ENCODE measurements around the gene CNN3.

The CNN3 gene

DNA sequence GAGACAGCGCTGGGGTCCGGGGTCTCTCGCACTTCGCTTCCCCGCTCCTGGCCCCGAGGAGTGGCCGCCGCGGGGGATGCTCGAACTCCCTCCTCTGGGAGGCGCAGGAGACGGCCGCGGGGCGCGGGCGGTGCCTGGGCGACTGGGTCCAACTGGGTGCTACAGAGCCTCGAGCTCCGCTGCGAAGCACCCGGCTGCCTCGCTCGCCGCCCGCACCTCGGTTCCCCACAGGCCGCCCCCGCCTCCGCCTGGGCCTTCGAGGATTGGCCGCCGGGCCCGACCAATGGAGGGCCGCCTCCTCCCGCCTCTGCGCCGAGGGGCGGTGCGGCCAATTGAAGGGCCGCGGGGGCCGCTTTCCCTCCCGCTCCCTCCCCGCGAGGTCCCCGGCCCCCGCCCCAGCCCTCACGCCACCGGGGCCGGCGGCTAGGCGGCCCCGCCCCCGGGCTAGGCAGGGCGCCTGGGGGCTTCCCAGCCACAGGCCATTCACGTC lies at the start of gene CNN3:
Gene CNN3 (minus strand): TSS at position 196 of the 490 bp plus-strand sequence. CDS start 216 bp downstream, outside the sequence.
- peak; percentile 74 for DNase-seq

DNA sequence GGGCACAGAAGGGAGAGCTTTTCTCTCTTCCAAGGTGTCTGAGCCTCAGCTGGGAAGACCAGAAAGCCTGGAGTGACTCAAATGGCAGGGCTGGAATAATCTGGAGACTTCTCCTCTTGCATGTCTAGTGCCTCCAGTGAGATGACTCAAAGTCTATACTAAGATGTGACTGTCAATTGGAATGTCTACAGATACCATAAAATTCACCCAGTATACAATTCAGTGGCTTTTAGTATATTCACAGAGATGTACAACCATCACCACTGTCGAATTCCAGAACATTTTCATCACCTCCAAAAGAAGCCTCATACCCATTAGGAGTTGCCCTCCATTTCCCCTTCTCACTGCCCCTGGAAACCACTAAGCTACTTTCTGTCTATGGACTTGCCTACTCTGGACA lies 47.9 kb upstream of the CNN3 start:
- DNase-seq: no peak

DNA sequence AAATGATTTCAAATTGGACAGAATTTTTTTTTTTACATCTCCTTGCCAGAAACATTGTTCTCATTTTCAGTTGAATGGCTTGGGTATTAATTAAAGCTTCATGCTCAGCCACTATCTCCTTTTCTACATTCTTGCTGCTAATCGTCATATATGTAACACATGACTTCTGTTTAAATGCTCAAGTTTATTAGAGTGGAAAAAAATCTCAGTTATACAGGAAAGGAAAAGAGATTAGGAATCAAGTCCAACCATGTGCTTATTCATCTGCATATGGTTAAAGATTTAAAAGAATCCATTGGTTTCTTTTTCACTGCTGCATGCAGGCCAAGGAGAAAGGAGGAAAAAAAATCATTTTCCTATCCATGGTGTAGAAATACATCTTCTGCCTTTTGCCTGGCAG lies 47.3 kb upstream of the CNN3 start:
- DNase-seq: no peak

DNA sequence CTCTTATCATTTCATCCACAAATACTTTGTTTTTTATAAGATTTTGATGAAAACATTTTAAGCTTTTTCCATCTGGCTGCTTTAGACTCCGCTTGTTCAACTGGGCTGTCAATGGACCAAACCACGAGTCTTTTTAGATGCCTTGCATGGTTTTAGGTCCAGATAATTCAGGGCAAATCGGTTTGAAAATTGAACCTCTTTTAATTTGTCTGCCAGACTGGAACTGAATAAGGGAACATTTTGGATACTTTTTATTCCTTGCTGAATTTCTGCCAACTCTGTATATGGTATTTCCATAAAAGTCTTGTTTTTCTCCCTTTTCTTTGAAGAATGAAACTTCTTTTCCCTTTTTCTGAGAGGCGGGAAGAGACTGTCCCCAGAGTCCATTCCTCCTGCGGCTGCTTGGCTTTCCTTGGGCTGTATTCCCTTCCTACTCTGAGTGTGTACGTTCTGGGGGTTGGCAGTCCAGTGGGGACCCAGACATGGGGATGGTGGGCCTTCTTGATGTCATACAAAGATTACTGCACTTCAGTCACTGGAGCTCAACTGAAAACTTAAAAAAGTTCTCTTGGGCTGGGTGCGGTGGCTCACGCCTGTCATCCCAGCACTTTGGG lies 46.5 kb upstream of the CNN3 start:
- DNase-seq: no peak

DNA sequence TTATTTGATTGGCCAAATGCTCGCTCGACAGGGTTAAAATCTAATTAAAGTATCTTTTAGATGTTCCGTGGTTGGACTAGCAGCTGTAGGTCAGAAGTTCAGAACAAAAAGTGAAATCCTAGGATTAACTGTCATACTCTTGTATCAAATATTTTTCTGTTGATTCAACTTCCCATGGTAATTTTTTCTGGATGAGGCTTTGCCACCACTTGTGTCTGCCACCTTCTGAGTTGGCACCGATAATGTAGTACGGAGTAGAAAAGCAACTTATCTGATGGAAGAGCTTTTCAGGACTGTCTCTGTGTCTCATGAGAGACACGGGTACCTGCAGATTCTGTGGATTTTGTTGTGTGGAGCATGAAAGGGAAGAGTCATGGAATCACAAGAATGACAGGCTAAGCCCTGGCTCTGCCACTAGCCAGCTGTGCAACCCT lies 44.6 kb upstream of the CNN3 start:
- no peak for DNase-seq

DNA sequence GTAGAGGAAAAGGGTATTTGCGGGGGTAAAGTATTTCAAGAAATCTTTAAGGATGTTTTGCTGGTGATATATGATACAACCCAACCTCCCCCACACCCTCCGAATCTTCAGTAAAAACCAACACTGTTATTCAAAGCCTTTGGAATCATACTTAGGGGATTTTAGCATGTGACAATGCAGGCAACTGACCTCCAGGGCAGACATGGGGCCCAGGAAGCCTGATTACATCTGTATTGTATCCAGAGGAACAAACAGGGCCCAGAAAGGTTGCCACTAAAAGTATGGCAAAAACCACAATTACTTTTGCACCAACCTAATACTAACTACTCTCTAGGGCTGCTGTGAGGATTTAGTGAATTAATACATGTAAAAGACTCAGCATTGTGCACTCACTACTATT lies 43.9 kb upstream of the CNN3 start:
- no peak for DNase-seq

DNA sequence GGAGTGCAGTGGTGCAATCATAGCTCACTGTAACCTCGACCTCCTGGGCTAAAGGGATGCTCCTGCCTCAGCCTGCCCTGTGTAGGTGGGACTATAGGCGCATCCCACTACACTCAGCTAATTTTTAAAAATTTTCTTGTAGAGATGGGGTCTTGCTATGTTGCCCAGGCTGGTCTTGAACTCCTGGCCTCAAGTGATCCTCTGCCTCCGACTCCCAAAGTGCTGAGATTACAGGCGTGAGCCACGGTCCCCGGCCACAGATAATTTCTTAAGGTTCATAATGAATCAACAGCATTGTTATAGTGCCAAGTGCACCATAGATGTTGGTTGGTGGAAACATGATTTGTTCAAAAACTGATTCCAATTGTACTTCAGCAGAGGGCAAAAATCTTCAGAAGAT lies 42.2 kb upstream of the CNN3 start:
- no peak for DNase-seq

DNA sequence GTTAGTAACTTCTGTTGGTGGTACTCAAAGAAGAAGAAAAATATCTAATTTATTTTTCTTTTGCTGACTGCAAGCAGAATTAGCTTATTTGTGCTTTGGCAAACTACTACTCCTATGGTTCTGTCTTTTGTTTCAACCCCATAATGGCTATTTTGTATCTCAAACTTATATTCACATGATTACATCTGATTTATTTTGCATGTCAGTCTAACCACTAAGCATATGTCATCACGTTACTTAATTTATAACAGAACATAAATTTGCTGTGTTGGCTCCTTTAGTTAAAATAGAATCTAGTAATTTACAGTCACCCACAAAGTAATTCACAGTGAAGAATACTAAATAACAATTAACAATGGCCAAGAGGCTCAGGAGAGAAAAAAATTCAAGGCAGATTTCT lies 39.1 kb upstream of the CNN3 start:
- DNase-seq: no peak

DNA sequence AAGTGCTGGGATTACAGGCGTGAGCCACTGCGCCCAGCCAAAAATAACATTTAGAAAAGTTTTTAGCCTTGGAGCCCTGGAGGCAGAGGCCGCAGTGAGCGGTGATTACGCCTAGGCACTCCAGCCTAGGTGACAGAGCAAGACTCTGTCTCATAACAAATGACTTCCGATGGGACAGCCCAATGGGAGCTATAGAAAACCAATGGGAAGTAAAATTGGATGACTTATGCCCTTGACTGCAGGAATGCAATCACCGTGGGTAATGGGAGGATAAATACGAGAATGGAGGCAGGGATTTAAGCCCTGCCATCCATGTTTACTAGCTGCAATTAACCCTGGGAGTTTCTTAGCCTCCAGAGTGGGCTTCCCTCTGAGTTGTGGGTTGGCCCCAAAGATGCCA lies 37.0 kb upstream of the CNN3 start:
- no peak for DNase-seq

DNA sequence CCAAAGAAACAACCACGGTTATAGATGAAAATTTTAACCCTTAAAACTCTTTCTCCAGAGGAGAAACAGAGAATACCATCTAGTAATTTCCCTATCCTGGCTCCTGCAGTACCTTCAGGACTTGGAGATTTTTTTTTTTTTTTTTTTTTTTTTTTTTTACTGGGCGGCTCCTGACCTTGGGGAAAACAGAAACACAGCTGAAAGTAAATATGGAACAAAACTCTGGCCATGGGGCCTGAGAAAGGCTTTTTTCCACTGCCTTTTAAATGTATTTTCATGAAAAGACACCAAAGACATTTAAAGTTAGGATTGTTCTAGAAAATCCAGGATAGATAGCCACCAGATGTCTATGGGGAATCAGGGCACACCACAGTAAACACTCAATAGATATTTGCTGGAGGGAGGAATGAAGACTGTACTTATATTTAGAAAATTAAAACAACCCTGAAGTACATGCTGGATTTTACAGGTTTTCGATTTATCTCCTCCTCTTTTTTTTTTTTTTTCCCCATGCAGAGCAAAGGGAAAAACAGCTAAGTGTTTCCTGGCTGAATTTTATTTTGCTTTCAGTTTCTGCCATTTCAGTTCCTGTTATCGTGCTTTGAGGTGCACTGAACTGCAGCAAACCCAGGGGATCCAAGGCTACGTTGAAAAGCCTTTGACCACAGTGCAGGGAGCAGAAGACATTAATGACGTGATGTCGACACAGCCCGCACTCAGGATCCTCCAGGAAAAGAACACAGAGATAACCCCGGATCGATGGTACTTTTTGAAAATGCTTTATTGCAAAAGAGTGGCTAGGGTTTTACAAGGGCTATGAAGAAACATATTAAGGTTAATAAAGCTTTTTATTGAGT lies 35.7 kb upstream of the CNN3 start:
- DNase-seq: peak; percentile 4

DNA sequence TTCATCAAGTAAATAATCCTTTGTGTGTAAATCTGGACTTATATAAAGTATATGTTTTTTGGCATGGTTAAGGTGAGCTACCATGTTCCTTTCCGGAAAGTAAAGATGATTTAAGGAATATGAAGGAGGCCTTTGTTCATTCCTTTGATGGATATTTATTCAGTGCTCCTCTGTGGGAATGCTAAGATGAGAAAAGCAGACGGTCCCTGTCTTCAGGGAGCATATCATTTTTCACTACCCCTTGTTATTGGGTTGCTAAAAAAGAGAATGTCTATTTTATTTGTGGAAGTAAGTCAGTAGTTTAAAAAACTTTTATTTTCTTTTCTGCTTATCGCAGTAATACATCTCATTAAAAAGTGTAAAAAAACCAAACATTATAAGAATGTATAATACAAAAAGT lies 35.1 kb upstream of the CNN3 start:
- DNase-seq: no peak

DNA sequence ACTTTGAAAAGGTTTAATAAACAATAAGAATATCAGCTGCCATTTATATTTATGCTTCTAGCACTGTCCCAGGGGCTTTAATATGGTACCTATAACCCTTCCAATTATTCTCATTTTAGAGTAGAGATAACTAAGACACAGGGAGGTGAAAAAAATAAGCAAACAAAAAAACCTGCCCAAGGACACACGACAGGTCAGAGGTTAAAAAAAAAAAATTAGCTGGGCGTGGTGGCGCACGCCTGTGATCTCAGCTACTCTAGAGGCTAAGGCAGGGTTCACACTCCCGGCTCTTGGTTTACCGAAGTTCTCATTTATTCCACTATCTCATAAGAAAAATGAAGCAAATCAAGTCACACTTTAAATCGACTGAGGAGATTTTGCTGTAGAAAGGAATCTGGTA lies 34.7 kb upstream of the CNN3 start:
- DNase-seq: no peak

DNA sequence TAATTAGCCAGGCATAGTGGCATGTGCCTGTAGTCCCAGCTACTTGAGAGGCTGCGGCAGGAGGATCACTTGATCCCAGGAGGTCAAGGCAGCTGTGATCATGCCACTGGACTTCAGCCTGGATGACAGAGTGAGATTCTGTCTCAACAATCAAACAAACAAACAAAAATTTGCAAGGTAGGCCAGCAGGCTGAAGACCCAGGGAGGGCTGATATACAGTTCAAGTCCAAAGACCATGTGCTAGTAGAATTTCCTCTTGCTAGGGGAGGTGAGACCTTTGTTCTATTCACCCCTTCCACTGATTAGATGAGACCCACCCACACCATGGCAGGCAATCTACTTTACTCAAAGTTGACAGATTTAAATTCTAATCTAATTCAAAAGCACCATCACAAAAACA lies 31.2 kb upstream of the CNN3 start:
- DNase-seq: no peak

DNA sequence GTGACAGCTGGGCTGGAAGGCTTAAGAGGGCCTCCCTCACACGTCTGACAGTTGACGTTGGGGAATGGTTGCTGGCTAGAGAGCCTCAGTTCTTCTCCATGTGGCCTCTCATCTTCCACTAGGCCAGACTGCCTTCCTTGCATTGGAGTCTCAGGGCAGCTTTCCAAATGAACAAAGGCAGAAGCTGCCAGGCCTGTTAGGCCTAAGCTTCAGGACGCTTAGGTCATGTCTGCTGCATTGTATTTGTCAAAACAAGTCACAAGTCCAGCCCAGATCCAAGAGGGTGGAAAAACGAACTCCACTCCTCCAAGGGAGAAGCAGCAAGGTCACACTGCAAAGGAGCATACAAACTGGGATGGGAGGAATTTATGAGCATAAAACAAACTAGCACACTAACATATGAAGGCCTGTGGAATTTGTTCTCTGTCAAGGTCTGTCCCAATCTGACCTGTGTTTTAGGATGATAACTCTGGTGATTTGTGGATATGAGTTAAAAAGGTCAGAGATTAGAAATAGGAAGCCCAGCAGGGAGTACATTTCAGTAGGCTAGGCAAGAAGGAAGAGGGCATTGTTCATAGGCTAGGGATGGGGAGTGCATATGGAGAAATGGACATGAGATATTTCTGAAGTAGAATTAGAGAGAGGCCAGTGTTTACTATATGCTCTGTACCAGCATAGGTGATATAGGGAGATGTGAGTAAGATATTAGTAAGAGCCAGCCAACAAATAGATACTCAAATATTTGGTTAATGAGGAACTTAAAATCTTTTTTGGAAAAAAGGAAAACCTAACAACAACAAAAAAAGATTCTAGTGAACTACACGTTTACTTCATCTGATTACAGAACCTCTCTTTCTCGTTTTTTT lies 29.1 kb upstream of the CNN3 start:
- no peak for DNase-seq

DNA sequence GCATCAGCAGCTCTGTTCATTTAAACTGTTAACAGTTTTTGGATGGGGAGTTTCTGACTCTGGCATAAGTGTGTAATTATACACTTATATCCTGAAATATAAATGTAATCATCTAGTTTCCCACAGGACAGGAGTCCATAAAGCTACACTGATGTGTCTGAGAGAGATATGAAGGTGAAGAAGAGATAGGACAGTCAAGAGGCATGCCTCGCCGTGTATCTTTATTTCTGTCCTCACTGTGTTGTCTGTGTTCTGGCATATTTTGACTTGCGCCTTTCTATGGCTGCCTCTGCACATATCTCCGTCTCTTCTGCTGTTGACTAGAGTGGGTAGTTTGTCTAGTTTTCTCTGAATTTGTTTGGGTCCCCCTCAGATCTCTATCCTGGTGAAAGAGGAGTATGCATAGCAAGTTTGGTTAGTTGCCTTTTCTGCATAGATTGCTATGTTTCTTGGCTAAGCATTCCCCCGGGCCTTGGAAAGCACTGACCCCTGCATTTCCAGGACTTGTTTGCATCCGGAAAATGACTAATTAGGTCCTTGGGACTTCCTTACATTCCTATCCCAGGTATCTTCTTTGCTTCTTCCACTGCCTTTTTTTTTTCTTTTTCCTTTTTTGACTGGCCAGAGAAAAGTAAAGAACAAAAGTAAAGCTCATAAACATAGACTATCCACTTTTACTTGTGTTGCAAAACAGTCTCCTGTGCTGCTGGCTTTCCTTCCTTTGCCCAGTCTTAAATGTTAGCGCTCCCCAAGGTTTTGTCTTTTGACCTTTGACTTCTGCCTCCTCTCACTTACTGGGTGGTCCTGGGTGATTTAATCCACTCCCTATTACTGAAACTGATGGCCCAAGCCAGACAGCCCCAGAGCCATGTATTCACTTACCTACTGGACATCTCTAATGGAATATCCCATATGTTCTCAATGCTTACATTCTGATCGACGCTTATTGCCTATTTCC lies 27.6 kb upstream of the CNN3 start:
- no peak for DNase-seq

DNA sequence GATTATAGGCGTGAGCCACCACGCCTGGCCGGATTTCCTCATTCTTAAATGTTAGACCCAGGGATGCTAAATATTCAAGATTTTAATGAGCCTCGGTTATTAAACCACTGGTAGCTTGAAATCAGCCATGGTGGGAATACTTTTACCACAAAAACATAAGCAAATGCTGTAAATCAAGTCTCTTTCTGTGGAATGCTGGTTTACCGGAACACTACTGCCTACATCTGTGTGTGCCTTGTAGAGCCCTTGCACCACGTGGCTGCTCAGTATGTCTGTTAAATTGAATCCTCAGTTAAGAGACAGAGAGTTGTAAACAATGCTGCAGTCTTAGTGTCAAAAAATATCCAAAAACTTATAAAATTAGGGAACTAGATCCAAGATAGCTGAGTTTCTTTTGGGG lies 26.8 kb upstream of the CNN3 start:
- no peak for DNase-seq

DNA sequence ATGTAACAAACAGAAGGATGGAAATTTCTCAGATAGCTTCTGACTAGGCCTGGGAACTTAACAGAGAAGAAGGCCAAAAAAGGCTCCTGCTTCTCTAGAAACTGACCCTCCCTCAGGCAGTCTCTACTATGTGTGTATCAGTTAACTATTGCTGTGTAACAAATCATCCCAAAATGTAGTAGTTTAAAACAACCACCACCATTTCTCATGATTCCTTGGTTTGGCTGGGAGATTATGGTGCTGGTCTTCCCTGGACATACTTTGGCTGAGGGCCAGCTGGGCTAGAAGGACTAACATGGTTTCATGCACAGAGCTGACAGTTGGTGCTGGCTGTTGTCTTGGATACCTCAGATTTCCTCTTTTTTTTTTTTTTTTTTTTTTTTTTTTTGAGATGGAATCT lies 26.2 kb upstream of the CNN3 start:
- no peak for DNase-seq

DNA sequence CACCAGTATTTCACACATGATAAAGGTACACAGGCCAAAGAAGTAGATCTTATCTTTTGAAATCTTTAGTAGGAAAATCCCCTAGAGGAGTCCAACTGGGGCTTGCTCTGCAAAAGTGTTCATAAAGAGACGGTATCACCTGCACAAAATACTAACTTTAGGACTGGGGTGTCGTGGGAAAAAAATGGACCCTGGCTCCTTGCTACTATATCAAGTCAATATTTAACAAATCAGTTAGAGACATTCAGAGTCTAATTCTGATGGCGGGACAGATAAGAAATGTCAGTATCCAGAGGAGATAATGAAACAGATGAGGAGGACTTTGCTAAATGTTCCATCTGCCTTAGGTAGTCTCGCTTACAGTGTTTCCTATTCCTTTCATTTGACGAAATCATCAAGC lies 25.6 kb upstream of the CNN3 start:
- DNase-seq: no peak

DNA sequence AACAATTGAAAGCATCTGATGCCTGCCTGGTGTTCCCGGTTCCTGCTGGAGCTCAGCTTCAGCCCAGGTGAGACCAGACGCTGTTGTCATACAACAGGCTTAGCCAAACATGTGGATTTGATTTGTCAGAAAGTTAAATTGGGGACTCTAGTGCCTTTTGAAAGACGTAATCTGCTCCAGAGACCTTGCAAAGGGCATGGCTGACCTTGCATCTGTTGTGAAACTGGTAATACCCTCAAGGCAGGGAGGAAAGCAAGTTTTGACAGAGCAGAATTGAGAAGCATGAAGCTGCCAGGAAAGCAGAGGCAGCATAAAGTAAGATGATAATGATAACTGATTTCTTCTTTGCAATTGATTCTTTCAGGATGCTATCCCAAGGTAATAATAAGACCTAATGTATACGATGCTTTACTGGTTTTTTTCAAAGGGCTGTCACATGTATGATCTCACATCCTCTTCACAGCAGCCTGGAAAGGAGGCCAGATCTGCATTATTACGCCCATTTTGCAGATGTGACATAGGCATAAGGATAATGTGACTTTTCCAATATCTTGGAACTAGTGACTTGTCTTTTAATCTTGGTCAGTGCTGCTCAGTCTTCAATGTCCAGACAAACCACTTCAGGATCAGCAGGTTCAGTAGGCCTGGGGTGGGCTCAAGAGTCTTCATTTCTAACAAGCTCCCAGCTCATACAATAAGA lies 24.7 kb upstream of the CNN3 start:
- no peak for DNase-seq

DNA sequence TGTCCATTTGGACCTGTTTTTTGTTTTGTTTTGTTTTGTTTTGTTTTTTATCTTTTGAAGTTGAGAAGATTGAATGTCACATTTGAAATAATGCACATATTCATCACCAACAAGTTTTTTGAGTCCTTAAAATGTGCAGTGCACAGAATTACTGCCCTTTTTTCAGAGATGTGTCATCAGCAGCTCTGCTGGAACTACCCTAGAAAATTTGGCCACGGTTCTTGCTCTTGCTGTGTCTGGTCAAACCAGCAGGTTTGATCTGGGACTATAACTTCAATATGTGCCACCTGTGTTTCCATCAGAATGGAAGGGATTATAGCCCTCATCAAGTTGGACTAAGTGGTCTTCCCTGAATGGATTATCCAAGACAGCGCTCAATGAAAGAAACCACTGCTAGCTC lies 24.1 kb upstream of the CNN3 start:
- DNase-seq: no peak

Data from stimulated activated CD4-positive, alpha-beta T cell treated with anti-CD3 and anti-CD28 coated beads, Interleukin-4, amount 100 ng/mL, for 1 hour (primary cell).